Breast epithelium (tissue), 3 donors: ENCODE data around the gene MAN2A1.

Experiments used
- CTCF ChIP-seq, 3 donors: fragments of 450-650 bp; IDR thresholded peaks; one replicate each; pipeline ENCODE4 v1.5.1; 2016 to 2017; ENCODE audit warnings: antibody characterized with exemption in 3 of 3, mild to moderate bottlenecking in 3 of 3, moderate library complexity in 3 of 3
- POLR2A ChIP-seq: fragments of 450-650 bp; IDR thresholded peaks from one replicate; pipeline ENCODE4 v1.6.1; 2016; ENCODE audit warnings: antibody characterized with exemption, mild to moderate bottlenecking, moderate library complexity
- POLR2AphosphoS5 ChIP-seq, 3 donors: sonication (generic); formaldehyde crosslinking; IDR thresholded peaks; one replicate each; pipeline ENCODE4 v1.6.1; 2017; ENCODE audit warnings: antibody characterized with exemption in 3 of 3

GRCh38 chr5:109900461-109900860 lies 210.7 kb downstream of the MAN2A1 start:
- no peak for TF ChIP-seq CTCF (IDR thresholded peaks at IDR 0.05)
- TF ChIP-seq POLR2AphosphoS5 (IDR thresholded peaks at IDR 0.05): no peak
- TF ChIP-seq POLR2A: no peak
